Osteocyte (in vitro differentiated cells): ENCODE results near the gene MYO3B. TPM values are rescaled to one million over a fixed set of nuclear protein-coding genes. Genes with fewer than 3 reads are reported as not detected.

Experiments
- DNase-seq: peaks from one replicate; pipeline ENCODE4 v3.0.0; 2021; ENCODE audit warnings: mixed read lengths; ENCODE audit not compliant: unreplicated experiment; ENCODE audit errors: extremely low spot score
- H3K27ac Mint-ChIP-seq: one replicate; pipeline ENCODE4 v1.8.0; 2021; ENCODE audit warnings: mild to moderate bottlenecking, mixed read lengths; ENCODE audit not compliant: unreplicated experiment
- H3K27me3 Mint-ChIP-seq: one replicate; pipeline ENCODE4 v1.8.0; 2021; ENCODE audit warnings: mixed read lengths; ENCODE audit not compliant: unreplicated experiment
- H3K36me3 Mint-ChIP-seq: one replicate; pipeline ENCODE4 v1.8.0; 2021; ENCODE audit warnings: mixed read lengths; ENCODE audit not compliant: unreplicated experiment
- H3K4me1 Mint-ChIP-seq: one replicate; pipeline ENCODE4 v1.8.0; 2021; ENCODE audit warnings: mixed read lengths; ENCODE audit not compliant: unreplicated experiment
- H3K4me3 Mint-ChIP-seq: one replicate; pipeline ENCODE4 v1.8.0; 2021; ENCODE audit warnings: mild to moderate bottlenecking, moderate library complexity, mixed read lengths; ENCODE audit not compliant: unreplicated experiment
- H3K9me3 Mint-ChIP-seq: one replicate; pipeline ENCODE4 v1.8.0; 2021; ENCODE audit warnings: mixed read lengths; ENCODE audit not compliant: unreplicated experiment
- total RNA-seq: library from RNA; stranded (reverse); gene quantifications from 2 replicates; pipeline ENCODE4 v1.2.1, GENCODE V29; 2021
- TF ChIP-seq, protein P1 (sequence below): fragments of 200-600 bp; sonication (generic); IDR thresholded peaks from 2 replicates; pipeline ENCODE4 v1.5.0; 2021; ENCODE audit warnings: antibody characterized with exemption, mild to moderate bottlenecking, moderate library complexity

MYO3B gene
- total RNA-seq, 1 donor from 2014 or later: not detected

GRCh38 chr2:170573671-170574070 lies 395.7 kb downstream of the MYO3B start:
- no peak overlapping the region for H3K4me3 Mint-ChIP-seq
- H3K36me3 Mint-ChIP-seq: no peaks in the 10 kb centered on the region

GRCh38 chr2:170576296-170576695 lies 398.3 kb downstream of the MYO3B start:
- no peak for DNase-seq
- no peak overlapping the region for H3K4me3 Mint-ChIP-seq
- H3K36me3 Mint-ChIP-seq: no peaks in the 10 kb centered on the region
- H3K4me1 Mint-ChIP-seq: no peaks in the 10 kb centered on the region
- no peak overlapping the region for H3K27ac Mint-ChIP-seq
- H3K27me3 Mint-ChIP-seq: peaks cover 31% of the 10 kb centered on the region
- TF ChIP-seq, protein P1, sequence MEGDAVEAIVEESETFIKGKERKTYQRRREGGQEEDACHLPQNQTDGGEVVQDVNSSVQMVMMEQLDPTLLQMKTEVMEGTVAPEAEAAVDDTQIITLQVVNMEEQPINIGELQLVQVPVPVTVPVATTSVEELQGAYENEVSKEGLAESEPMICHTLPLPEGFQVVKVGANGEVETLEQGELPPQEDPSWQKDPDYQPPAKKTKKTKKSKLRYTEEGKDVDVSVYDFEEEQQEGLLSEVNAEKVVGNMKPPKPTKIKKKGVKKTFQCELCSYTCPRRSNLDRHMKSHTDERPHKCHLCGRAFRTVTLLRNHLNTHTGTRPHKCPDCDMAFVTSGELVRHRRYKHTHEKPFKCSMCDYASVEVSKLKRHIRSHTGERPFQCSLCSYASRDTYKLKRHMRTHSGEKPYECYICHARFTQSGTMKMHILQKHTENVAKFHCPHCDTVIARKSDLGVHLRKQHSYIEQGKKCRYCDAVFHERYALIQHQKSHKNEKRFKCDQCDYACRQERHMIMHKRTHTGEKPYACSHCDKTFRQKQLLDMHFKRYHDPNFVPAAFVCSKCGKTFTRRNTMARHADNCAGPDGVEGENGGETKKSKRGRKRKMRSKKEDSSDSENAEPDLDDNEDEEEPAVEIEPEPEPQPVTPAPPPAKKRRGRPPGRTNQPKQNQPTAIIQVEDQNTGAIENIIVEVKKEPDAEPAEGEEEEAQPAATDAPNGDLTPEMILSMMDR: no peak
- no peaks in the 10 kb centered on the region for H3K9me3 Mint-ChIP-seq

More at GRCh38 chr2:170573671-170574070, 395.7 kb downstream of the MYO3B start:
- Mint-ChIP-seq H3K27me3 (peaks cover 44% of the 10 kb centered on the region), H3K4me1 (no peaks in the 10 kb centered on the region), H3K27ac (no peak overlapping the region), H3K9me3 (no peaks in the 10 kb centered on the region)
- TF ChIP-seq, protein P1: no peak
- DNase-seq: no peak

GRCh38 chr2:170577356-170577755 lies 399.4 kb downstream of the MYO3B start:
- no peak for DNase-seq
- H3K4me1 Mint-ChIP-seq: no peaks in the 10 kb centered on the region
- no peak overlapping the region for H3K4me3 Mint-ChIP-seq
- H3K9me3 Mint-ChIP-seq: no peaks in the 10 kb centered on the region
- TF ChIP-seq, protein P1: no peak
- no peaks in the 10 kb centered on the region for H3K36me3 Mint-ChIP-seq
- H3K27ac Mint-ChIP-seq: no peak overlapping the region
- peaks cover 26% of the 10 kb centered on the region for H3K27me3 Mint-ChIP-seq

- no peak for DNase-seq
- no peak overlapping the region for H3K4me3 Mint-ChIP-seq
- no peaks in the 10 kb centered on the region for H3K4me1 Mint-ChIP-seq
- H3K36me3 Mint-ChIP-seq: no peaks in the 10 kb centered on the region
- H3K9me3 Mint-ChIP-seq: no peaks in the 10 kb centered on the region
- no peak overlapping the region for H3K27ac Mint-ChIP-seq
- peaks cover 22% of the 10 kb centered on the region for H3K27me3 Mint-ChIP-seq
- TF ChIP-seq, protein P1: no peak
Measured at GRCh38 chr2:170578606-170579005, 400.7 kb downstream of the MYO3B start.

- no peak overlapping the region for H3K27ac Mint-ChIP-seq
- no peak overlapping the region for H3K4me3 Mint-ChIP-seq
- H3K27me3 Mint-ChIP-seq: peaks cover 20% of the 10 kb centered on the region
- H3K9me3 Mint-ChIP-seq: no peaks in the 10 kb centered on the region
- H3K36me3 Mint-ChIP-seq: no peaks in the 10 kb centered on the region
- TF ChIP-seq, protein P1: no peak
- DNase-seq: no peak
- no peaks in the 10 kb centered on the region for H3K4me1 Mint-ChIP-seq
Measured at GRCh38 chr2:170579511-170579910, 401.6 kb downstream of the MYO3B start.
